Measurements from ENCODE around the gene RASAL1.

- TF ChIP-seq CTCF (optimal IDR thresholded peaks at IDR 0.05 in 1 of 3, IDR thresholded peaks at IDR 0.05 in 1 of 3, conservative IDR thresholded peaks at IDR 0.05 in 1 of 3; ENCODE audit: extremely low read depth in 1 of 3, insufficient read depth in 2 of 3, low read length in 3 of 3) = no peak
- TF ChIP-seq EZH2 (IDR thresholded peaks at IDR 0.05; ENCODE audit: low read length) = no peak
Observed at GRCh38 chr12:113119980-113120669, 15.4 kb downstream of the RASAL1 start.

All from keratinocyte (primary cell).